SK-N-SH treated with all-trans-retinoic acid at 6 μM for 48 hours (cell line): ENCODE results near the gene OR6J1.

ENCODE experiments used
- BACH2 ChIP-seq: fragments of 250-450 bp; sonication (Bioruptor Pico); IDR thresholded peaks from 2 replicates; pipeline ENCODE4 v1.9.0; 2021; ENCODE audit warnings: mild to moderate bottlenecking, borderline replicate concordance
- ESRRG ChIP-seq: fragments of 250-450 bp; sonication (Bioruptor Pico); IDR thresholded peaks from 2 replicates; pipeline ENCODE4 v1.6.1; 2021; ENCODE audit warnings: mild to moderate bottlenecking
- OSR1 ChIP-seq: fragments of 250-450 bp; sonication (Bioruptor Pico); IDR thresholded peaks from 2 replicates; pipeline ENCODE4 v1.8.0; 2022; ENCODE audit warnings: moderate library complexity, mild to moderate bottlenecking, inconsistent platforms
- ZNF565 ChIP-seq: fragments of 450-650 bp; formaldehyde crosslinking; conservative IDR thresholded peaks from 2 replicates; pipeline ENCODE4 v1.5.0; 2020; ENCODE audit warnings: low read depth, mild to moderate bottlenecking, moderate library complexity
- ZNF70 ChIP-seq: fragments of 450-650 bp; formaldehyde crosslinking; IDR thresholded peaks from 2 replicates; pipeline ENCODE4 v1.5.0; 2020; ENCODE audit warnings: mild to moderate bottlenecking, moderate library complexity
- TF ChIP-seq, protein P1 (sequence below): fragments of 250-450 bp; sonication (Bioruptor Pico); IDR thresholded peaks from 2 replicates; pipeline ENCODE4 v1.8.0; 2020; ENCODE audit warnings: mild to moderate bottlenecking, moderate library complexity, borderline replicate concordance
- TF ChIP-seq, protein P2 (sequence below): fragments of 250-450 bp; sonication (Bioruptor Pico); IDR thresholded peaks from 2 replicates; pipeline ENCODE4 v1.5.0; 2020; ENCODE audit warnings: mild to moderate bottlenecking, moderate library complexity

DNA sequence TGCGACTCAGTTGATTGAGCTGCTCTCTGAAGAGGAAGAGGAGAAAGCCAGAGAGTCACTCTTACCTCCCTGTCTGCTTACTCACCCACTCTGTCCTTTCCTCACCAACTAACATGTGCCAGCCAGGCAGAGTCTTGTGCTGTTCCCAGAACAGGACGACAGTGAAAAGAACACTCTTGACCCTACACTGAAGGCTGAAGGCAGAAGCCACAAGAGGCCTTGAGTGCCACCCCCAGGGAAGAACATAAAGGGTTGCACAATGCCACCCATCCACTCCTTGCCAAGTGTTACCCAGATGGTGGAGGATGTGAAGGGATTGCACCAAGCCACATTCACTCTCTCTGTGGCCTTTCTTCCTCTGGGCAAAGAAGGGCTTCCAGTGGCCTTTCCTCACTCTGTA is 33.2 kb downstream of the OR6J1 start:
- no peak for TF ChIP-seq OSR1 (CRISPR knock-in tag)
- TF ChIP-seq, protein P1, sequence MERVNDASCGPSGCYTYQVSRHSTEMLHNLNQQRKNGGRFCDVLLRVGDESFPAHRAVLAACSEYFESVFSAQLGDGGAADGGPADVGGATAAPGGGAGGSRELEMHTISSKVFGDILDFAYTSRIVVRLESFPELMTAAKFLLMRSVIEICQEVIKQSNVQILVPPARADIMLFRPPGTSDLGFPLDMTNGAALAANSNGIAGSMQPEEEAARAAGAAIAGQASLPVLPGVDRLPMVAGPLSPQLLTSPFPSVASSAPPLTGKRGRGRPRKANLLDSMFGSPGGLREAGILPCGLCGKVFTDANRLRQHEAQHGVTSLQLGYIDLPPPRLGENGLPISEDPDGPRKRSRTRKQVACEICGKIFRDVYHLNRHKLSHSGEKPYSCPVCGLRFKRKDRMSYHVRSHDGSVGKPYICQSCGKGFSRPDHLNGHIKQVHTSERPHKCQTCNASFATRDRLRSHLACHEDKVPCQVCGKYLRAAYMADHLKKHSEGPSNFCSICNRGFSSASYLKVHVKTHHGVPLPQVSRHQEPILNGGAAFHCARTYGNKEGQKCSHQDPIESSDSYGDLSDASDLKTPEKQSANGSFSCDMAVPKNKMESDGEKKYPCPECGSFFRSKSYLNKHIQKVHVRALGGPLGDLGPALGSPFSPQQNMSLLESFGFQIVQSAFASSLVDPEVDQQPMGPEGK, result no peak
- TF ChIP-seq ZNF565, result no peak
- no peak for TF ChIP-seq BACH2
- no peak for TF ChIP-seq ZNF70
- TF ChIP-seq ESRRG (CRISPR knock-in tag), result no peak
- TF ChIP-seq, protein P2, sequence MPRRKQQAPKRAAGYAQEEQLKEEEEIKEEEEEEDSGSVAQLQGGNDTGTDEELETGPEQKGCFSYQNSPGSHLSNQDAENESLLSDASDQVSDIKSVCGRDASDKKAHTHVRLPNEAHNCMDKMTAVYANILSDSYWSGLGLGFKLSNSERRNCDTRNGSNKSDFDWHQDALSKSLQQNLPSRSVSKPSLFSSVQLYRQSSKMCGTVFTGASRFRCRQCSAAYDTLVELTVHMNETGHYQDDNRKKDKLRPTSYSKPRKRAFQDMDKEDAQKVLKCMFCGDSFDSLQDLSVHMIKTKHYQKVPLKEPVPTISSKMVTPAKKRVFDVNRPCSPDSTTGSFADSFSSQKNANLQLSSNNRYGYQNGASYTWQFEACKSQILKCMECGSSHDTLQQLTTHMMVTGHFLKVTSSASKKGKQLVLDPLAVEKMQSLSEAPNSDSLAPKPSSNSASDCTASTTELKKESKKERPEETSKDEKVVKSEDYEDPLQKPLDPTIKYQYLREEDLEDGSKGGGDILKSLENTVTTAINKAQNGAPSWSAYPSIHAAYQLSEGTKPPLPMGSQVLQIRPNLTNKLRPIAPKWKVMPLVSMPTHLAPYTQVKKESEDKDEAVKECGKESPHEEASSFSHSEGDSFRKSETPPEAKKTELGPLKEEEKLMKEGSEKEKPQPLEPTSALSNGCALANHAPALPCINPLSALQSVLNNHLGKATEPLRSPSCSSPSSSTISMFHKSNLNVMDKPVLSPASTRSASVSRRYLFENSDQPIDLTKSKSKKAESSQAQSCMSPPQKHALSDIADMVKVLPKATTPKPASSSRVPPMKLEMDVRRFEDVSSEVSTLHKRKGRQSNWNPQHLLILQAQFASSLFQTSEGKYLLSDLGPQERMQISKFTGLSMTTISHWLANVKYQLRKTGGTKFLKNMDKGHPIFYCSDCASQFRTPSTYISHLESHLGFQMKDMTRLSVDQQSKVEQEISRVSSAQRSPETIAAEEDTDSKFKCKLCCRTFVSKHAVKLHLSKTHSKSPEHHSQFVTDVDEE (CRISPR knock-in tag), result no peak
